ENCODE data around the gene GMDS.

The GMDS gene

GRCh38 chr6:2149361-2150006, 95.9 kb downstream of the GMDS start:
- no peaks in the 10 kb centered on the region for H3K36me3 ChIP-seq
- no peak for DNase-seq
- no peak overlapping the region for H3K27ac ChIP-seq
- H3K4me1 ChIP-seq = peaks cover 0 to 18% (median 0%) of the 10 kb centered on the region in 4 donors
- intact Hi-C loops (cut with DNase I; ENCODE audit: low total_unique reads) = no loop called here
- H3K9me3 ChIP-seq = no peaks in the 10 kb centered on the region
- TF ChIP-seq, protein P1, sequence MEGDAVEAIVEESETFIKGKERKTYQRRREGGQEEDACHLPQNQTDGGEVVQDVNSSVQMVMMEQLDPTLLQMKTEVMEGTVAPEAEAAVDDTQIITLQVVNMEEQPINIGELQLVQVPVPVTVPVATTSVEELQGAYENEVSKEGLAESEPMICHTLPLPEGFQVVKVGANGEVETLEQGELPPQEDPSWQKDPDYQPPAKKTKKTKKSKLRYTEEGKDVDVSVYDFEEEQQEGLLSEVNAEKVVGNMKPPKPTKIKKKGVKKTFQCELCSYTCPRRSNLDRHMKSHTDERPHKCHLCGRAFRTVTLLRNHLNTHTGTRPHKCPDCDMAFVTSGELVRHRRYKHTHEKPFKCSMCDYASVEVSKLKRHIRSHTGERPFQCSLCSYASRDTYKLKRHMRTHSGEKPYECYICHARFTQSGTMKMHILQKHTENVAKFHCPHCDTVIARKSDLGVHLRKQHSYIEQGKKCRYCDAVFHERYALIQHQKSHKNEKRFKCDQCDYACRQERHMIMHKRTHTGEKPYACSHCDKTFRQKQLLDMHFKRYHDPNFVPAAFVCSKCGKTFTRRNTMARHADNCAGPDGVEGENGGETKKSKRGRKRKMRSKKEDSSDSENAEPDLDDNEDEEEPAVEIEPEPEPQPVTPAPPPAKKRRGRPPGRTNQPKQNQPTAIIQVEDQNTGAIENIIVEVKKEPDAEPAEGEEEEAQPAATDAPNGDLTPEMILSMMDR (IDR thresholded peaks at IDR 0.05) = no peak
- H3K4me3 ChIP-seq = no peak overlapping the region
- H3K27me3 ChIP-seq = no peaks in the 10 kb centered on the region

DNA sequence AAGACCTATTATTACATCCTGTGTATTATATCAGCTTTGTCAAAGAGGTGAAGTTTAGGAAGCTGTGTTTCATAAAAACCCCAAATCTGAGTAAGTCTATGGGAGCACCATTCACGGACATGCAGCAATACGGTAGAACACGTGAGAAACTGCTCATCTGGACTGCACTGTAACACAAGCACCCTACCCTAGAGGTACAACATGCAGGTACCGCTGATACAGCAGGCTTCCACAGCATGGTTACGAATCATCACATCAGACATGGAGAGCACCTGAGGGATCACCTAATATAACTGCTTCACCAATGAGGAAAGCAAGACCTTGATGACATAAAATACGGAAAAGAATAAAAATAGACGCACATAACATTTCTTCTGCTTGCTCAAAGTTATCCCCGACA, 96.7 kb downstream of the GMDS start:
- TF ChIP-seq, protein P1 (IDR thresholded peaks at IDR 0.05) = no peak
- Histone ChIP-seq H3K4me3 (no peak overlapping the region), H3K27me3 (no peaks in the 10 kb centered on the region), H3K36me3 (no peaks in the 10 kb centered on the region), H3K9me3 (no peaks in the 10 kb centered on the region), H3K4me1 (peaks cover 0 to 18% (median 0%) of the 10 kb centered on the region in 4 donors), H3K27ac (no peak overlapping the region)
- intact Hi-C loops (cut with DNase I; ENCODE audit: low total_unique reads) = no loop called here
- no peak for DNase-seq

DNA sequence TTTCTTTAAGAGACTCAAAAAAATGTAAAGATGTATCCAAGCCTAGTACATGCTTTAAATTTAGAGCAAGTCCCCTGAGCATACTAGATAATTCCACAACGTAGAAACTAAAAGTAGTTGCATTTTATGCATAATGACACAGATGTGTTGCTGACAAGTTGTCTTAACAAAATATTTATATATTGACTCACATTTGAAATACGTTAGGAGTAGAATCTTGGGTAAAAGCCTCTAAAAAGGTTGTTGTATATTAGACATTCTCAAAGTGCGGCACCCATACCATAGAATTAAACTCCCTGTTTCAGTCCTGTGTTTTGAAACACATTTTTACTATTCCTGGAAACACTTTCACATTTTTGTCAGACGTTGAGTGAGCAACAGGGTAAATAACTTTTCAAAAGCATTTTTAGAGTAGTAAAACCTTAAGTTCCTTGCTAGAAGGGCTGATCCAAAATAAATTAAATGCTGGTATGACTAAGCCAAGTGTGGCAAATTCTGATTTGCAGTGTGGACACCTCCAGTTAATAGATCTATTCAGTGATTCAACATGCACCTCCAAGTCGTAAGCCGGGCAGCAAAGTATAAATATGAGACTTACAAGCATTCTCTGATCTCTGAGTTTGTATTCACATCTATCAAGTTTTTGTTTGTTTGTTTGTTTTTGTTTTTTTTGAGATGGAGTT, 97.5 kb downstream of the GMDS start:
- TF ChIP-seq, protein P1 (IDR thresholded peaks at IDR 0.05) = no peak
- Histone ChIP-seq H3K4me1 (peaks cover 0 to 18% (median 0%) of the 10 kb centered on the region in 4 donors), H3K4me3 (no peak overlapping the region), H3K36me3 (no peaks in the 10 kb centered on the region), H3K9me3 (no peaks in the 10 kb centered on the region), H3K27ac (peak overlapping the region; percentile 29 to 44), H3K27me3 (no peaks in the 10 kb centered on the region)
- no peak for DNase-seq
- intact Hi-C loops (cut with DNase I; ENCODE audit: low total_unique reads) = no loop called here

DNA sequence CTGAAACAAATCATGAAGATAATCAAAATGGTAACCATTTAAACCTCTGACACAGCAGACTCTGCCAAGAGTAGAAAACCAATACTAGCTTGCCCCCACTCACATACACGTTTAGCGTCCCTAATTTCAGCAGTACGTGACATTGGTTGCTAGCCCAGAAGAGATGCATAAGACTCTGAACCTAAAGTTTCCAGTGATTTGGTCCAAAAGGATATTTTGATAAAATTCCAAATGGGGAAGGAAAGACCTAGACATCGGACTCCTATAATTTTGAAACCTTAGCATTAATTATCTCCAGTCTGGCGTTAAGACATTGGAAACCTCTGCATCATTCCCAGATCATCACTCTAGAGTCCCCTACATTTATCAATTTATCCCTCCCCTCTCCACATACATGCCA, 98.1 kb downstream of the GMDS start:
- Histone ChIP-seq H3K9me3 (no peaks in the 10 kb centered on the region), H3K4me1 (peaks cover 0 to 18% (median 0%) of the 10 kb centered on the region in 4 donors), H3K27ac (peak overlapping the region in 1 of 2 donors; percentile 29), H3K4me3 (no peak overlapping the region), H3K36me3 (no peaks in the 10 kb centered on the region), H3K27me3 (no peaks in the 10 kb centered on the region)
- no peak for DNase-seq
- TF ChIP-seq, protein P1 (IDR thresholded peaks at IDR 0.05) = no peak
- intact Hi-C loops (cut with DNase I; ENCODE audit: low total_unique reads) = no loop called here

DNA sequence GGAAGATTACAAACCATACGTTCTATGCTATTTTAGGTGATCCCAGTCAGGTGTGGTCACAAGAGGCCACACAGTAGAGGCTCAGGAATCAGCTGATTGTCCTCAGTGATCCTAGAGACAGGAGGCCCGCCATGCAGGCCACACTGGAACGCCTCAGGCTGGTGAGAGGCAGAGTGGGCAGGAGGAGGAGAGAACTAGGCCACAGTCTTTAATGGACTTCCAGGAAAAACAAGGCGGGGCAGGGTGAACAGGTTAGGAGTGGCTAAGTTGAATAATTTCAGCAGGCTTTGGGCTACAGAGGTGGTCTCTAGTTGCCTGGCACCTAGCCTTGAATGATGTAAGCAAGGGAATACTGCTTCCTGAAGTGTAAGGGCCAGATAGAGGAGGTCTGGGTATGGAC, 101.2 kb downstream of the GMDS start:
- H3K27me3 ChIP-seq = no peaks in the 10 kb centered on the region
- TF ChIP-seq, protein P1 (IDR thresholded peaks at IDR 0.05) = no peak
- no peaks in the 10 kb centered on the region for H3K36me3 ChIP-seq
- H3K9me3 ChIP-seq = no peaks in the 10 kb centered on the region
- intact Hi-C loops (cut with DNase I; ENCODE audit: low total_unique reads) = no loop called here
- no peak overlapping the region for H3K27ac ChIP-seq
- no peak for DNase-seq
- peaks cover 0 to 18% (median 0%) of the 10 kb centered on the region in 4 donors for H3K4me1 ChIP-seq
- H3K4me3 ChIP-seq = no peak overlapping the region

Data from tibial artery (tissue), 4 donors.